ENCODE measurements around the gene SCN7A.

GRCh38 chr2:166376873-166377272, 117.2 kb downstream of the SCN7A start:
- TF ChIP-seq SMC3 (IDR thresholded peaks at IDR 0.05) (no peak), POLR2A (IDR thresholded peaks at IDR 0.05; ENCODE audit: low read length) (no peak), FOXS1 (CRISPR knock-in tag; IDR thresholded peaks at IDR 0.05) (no peak), MAFK (IDR thresholded peaks at IDR 0.05; ENCODE audit: partially characterized antibody) (no peak), REST (IDR thresholded peaks at IDR 0.05) (no peak), E2F6 (IDR thresholded peaks at IDR 0.05; ENCODE audit: borderline replicate concordance, low read depth) (no peak), MYC (IDR thresholded peaks at IDR 0.05; ENCODE audit: borderline replicate concordance, low read length) (no peak)
- TF ChIP-seq, protein P1, sequence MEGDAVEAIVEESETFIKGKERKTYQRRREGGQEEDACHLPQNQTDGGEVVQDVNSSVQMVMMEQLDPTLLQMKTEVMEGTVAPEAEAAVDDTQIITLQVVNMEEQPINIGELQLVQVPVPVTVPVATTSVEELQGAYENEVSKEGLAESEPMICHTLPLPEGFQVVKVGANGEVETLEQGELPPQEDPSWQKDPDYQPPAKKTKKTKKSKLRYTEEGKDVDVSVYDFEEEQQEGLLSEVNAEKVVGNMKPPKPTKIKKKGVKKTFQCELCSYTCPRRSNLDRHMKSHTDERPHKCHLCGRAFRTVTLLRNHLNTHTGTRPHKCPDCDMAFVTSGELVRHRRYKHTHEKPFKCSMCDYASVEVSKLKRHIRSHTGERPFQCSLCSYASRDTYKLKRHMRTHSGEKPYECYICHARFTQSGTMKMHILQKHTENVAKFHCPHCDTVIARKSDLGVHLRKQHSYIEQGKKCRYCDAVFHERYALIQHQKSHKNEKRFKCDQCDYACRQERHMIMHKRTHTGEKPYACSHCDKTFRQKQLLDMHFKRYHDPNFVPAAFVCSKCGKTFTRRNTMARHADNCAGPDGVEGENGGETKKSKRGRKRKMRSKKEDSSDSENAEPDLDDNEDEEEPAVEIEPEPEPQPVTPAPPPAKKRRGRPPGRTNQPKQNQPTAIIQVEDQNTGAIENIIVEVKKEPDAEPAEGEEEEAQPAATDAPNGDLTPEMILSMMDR (IDR thresholded peaks at IDR 0.05) = no peak
- TF ChIP-seq, protein P2, sequence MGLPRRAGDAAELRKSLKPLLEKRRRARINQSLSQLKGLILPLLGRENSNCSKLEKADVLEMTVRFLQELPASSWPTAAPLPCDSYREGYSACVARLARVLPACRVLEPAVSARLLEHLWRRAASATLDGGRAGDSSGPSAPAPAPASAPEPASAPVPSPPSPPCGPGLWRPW (IDR thresholded peaks at IDR 0.05) = no peak
- TF ChIP-seq, protein P3, sequence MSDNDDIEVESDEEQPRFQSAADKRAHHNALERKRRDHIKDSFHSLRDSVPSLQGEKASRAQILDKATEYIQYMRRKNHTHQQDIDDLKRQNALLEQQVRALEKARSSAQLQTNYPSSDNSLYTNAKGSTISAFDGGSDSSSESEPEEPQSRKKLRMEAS (IDR thresholded peaks at IDR 0.05) = no peak

Measured in A549 (cell line).